DMS114 treated with DMSO at 0.1 percent for 48 hours (cell line): ENCODE results near the gene ACAA1.

ENCODE experiments used
- DNase-seq: peaks from one replicate; lab custom pipeline; 2025; ENCODE audit not compliant: unreplicated experiment; lab: John Stamatoyannopoulos, UW

Gene ACAA1

DNA sequence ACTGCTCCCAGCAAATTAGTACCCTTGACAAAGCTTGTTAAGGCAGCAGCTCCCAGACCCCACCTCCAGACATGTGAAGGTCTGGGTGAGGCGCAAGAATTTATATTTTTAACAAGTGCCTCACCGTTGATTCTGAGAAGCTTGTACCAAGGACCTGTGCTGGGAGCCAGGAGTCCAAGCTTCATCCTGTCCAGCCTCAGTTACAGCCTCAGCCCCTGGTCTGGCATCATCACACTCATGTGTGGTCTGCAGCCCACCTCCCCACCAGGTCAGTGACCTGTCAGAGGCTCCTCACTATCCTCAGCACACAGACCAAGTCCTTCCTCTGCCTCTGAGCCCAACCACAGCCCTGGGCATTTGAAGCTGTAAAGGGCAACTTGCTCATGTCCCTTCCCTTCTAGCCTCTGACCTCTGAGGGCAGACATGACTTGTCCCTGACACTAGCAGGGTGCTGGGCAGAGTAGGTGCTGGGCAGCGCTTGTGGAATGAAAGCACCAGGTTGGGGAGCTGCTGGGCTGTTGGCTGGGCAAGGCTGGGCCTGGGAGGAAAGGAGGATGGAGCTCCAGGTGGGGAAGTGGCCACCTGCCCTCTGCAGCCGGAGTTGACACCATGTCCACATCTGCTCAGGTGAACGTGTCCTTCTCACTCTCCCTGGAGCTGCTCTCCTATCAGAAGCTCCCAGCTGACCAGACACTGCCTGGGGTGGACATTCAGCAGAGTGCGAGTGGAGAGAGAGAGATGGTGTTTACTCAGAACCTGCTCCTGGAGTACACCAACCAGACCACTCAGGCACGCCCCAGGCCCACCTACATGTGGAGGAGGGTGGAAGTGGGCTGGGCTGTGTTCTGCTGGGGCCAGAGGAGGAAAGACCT is 16.9 kb downstream of the ACAA1 start:
- DNase-seq, result no peak

DNA sequence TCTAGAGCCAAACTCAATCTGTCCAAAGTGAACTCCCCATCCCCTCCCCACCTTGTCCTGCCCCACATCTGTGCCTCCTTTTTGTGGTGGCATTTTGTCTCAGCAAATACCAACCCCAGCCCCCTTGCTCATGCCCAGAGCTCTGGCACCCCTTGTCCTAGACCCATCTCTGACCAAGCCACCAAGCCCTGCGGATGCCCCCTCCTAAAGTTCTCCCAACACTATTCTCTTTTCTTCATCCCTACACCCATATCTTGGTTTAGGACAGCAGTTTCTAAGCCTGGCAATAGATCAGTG is 17.7 kb downstream of the ACAA1 start:
- DNase-seq, result no peak

- DNase-seq, result no peak
Observed at GRCh38 chr3:38118421-38119247, 18.3 kb downstream of the ACAA1 start.

- DNase-seq, result no peak
Observed at GRCh38 chr3:38117748-38118420, 19.0 kb downstream of the ACAA1 start.

DNA sequence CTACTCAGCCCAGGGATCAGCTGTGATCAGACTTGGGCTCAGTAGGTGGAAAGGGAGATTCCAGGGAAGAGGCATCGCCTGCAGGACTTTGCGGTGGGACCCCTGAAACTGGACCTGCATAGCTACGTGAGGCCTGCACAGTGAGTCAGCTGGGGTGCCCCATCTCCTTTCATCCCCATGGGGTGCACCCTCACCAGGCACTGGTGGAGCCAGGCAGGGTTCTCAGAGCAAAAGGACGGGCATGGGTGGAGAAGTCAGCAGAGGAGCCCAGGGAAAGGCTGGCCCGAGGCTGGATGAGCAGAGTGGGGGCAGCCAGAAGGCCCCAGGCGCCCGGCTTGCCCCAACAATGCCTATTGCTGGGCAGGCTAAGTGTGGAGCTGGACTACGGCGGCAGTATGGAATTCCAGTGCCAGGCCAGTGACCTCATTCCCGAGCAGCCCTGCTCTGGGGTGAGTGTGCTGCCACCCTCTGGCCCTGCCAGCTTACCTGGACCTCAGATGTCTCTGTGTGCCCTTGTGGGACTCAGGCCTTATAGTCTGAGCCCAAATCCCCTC is 19.7 kb downstream of the ACAA1 start:
- DNase-seq, result no peak

DNA sequence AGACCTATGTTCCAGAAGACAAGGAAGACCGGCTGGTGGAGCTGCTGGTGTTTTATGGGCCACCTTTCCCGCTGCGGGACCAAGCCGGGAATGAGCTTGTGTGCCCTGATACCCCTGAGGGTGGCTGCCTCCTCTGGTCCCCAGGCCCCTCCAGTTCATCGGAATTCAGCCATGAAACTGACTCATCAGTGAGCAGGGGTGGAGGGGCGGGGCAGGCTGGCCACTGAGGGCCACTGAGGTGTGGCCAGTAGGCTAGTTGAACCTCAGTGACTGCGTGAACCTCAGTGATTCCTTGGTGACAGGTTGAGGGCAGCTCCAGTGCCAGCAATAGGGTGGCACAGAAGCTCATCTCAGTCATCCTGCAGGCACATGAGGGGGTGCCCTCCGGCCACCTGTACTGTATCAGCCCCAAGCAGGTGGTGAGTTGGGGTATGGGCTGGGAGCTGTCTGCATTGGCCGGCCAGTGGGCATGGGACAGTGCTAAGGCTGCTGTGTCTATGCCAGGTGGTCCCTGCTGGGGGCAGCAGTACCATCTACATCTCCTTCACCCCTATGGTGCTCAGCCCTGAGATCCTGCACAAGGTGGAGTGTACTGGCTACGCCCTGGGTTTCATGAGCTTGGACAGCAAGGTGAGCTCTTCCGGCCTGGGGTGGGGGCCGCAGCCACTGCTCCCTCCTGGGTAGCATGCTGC is 20.3 kb downstream of the ACAA1 start:
- no peak for DNase-seq

GRCh38 chr3:38115645-38116427 is 21.1 kb downstream of the ACAA1 start:
- DNase-seq, result no peak

DNA sequence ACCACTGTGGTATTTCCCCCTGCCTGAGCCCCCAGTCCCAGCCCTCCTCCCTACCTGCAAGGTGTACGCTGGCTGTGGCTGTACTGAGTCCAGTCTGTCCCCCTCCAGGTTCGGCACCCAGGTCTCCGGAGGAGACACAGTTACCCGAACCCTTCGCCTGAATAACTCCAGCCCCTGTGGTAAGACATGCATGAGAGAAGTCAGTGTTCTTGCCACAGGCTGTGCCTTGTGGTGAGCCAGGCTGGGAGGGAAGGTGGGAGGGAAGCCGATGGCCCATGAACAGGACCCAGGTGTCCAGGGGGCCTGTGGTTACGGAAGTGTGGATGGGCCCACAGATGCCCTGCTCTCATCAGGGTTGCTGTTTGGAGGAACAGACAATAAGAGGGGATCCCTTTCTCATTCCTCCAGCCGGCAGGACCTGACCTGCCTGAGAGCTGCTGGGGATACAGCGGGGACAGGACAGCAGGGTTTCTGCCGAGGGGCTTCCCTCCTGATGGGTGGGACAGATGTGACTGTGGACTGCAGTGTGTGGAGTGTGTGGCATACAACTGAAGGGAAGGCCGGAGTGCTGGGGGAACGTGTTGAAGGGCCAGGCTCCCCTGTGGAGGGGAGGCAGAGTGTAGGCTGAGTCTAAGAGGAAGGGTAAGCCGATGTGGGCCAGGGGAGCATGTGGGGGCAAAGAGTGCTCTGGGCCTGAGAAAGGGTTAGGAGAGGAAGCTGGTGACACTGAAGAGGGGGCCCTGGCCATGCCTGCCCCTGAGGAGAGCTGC is 21.9 kb downstream of the ACAA1 start:
- DNase-seq, result no peak

DNA sequence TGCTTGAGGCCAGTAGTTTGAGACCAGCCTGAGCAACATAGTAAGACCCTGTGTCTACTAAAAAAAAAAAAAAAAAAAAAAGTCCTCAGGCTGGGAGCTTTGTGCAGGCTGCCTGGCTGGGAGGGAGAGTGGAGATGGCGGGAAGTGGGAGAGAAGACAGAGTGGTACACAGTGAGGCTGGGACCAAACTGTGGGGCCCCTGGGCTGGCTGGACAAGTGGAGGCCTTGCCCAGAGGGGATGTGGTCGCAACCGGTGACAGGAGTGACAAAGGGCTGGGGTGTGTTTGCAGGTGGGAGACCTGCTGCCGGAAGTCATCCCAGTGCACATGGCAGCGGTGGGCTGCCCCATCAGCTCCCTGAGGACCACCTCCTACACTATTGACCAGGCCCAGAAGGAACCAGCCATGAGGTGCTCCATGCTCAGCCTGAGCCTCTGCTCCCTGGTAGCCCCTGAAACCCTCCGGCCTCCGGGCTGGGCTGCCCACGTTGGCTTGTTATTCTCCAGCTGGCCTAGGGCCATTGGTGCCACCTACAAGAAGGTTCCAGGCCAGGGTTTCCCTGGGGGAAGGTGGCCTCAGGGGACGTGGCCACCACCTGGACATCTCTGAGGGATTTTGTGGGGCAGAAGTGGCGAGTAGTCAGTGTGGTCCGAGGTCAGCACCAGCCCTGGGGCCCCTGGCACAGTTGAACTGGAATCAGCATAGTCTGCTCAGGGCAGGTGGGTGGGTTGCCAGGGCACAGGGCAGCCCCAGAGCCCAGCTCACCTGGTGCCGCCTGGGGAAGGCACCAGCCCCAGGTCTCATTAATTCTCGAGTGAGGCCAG is 22.7 kb downstream of the ACAA1 start:
- no peak for DNase-seq

- DNase-seq, result no peak
Observed at GRCh38 chr3:38112378-38112761, 24.6 kb downstream of the ACAA1 start.

- DNase-seq, result no peak
Observed at GRCh38 chr3:38111696-38112377, 25.1 kb downstream of the ACAA1 start.

- DNase-seq, result no peak
Observed at GRCh38 chr3:38111201-38111600, 25.7 kb downstream of the ACAA1 start.

DNA sequence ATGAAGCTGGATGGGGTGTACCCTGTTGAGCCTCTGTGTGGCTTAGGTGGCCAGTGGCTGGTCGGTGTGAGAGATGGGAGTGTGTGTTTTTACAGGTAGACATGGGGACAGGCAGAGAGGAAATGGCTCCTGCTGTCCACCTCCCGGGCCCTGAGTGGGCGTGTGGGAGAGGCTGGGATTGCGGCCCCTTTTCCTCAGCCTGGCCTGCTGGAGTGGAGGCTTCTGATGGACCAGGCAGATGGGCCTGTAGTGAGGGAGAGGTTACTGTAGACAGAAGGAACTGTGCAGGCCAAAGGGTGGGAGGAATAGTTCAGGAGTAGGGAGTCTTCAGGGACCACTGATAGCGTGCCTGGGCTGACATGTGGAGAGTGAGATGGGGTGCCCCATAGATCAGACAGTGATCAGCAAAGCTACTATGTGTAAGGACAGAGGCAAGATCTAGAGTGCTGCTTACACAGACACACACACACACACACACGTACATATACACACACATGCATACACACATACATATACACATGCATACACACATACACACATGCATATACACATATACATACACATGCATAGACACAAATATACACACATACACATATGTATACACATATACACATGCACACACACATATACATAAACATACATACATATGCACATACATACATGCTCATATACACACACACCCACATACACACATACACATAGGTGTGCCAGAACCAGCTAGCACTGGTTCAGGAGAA is 26.4 kb downstream of the ACAA1 start:
- no peak for DNase-seq

DNA sequence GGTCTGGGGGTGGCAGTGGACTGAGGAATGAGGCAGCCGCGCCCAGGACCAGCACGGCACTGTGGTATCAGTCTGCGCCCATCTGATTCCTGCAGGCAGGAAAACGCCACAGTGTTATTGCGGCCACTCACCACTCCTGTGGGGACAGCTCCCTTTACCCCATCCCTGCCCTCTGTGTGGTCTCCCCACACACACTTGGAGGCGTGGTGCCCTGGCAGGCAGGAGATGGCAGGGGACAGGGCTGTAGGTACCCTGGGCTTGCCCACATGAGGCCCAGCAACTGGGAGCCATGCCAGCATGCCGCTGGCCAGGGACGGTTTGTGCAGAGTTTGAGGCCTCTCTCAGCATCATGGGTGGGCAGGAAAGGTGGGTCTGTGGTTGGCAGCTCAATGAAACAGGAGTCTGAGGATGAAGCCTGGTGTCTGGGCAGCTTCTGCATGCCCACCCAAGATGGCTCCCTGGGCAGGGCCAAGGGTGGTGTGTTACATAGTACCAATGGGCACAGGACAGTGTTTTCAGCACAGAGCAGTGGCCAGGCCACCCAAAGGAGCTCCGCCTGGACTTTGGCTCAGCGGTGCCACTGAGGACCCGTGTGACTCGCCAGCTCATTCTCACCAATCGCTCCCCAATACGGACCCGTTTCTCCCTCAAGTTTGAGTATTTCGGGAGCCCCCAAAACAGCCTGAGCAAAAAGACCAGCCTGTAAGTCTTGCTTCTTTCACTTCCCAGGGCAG is 27.2 kb downstream of the ACAA1 start:
- DNase-seq, result no peak

- no peak for DNase-seq
Observed at GRCh38 chr3:38108649-38109579, 28.0 kb downstream of the ACAA1 start.
